B cell (primary cell): ENCODE measurements around the gene CTNNA2.

Experiments
- EZH2 ChIP-seq: IDR thresholded peaks from 2 replicates; pipeline ENCODE4 v1.6.1; 2012; ENCODE audit warnings: borderline replicate concordance, low read depth, mild to moderate bottlenecking, moderate library complexity, low read length; ENCODE audit not compliant: insufficient read depth, poor library complexity, severe bottlenecking
- TF ChIP-seq, protein P1 (sequence below): fragments of 200-600 bp; IDR thresholded peaks from one replicate; pipeline ENCODE4 v1.8.0; 2022; ENCODE audit warnings: antibody characterized with exemption, mild to moderate bottlenecking

DNA sequence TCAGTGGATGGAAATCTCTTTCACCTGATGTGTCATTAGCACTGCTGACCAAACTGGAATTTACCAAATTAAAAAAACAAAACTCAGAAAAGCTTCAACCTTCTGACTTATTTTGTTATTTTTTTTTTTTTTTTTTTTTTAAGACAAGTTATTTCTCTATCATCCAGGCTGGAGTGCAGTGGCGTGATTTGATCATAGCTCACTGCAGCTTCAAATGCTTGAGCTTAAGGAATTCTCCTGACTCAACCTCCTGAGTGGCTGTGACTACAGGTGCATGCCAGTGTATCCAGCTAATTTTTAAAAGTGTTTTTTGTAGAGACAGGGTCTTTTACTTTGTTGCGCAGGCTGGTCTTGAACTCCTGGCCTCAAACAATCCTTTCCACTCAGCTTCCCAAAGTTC lies 636.1 kb downstream of the CTNNA2 start:
- TF ChIP-seq, protein P1, sequence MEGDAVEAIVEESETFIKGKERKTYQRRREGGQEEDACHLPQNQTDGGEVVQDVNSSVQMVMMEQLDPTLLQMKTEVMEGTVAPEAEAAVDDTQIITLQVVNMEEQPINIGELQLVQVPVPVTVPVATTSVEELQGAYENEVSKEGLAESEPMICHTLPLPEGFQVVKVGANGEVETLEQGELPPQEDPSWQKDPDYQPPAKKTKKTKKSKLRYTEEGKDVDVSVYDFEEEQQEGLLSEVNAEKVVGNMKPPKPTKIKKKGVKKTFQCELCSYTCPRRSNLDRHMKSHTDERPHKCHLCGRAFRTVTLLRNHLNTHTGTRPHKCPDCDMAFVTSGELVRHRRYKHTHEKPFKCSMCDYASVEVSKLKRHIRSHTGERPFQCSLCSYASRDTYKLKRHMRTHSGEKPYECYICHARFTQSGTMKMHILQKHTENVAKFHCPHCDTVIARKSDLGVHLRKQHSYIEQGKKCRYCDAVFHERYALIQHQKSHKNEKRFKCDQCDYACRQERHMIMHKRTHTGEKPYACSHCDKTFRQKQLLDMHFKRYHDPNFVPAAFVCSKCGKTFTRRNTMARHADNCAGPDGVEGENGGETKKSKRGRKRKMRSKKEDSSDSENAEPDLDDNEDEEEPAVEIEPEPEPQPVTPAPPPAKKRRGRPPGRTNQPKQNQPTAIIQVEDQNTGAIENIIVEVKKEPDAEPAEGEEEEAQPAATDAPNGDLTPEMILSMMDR: no peak
- TF ChIP-seq EZH2: no peak
